Stimulated activated CD4-positive, alpha-beta T cell treated with anti-CD3 and anti-CD28 coated beads, Interleukin-1b, Interleukin-23, amount 100 ng/mL, for 4 hours (primary cell): Measurements from ENCODE around the gene MECP2.

Experiments used
- DNase-seq, 2 donors: peaks; one replicate each; pipeline ENCODE4 v3.0.0-alpha.2; 2020; ENCODE audit warnings: low read depth in 2 of 2

Gene MECP2

GRCh38 chrX:154115750-154116149 lies 18.2 kb upstream of the MECP2 start:
- no peak for DNase-seq

GRCh38 chrX:154115071-154115470 lies 17.6 kb upstream of the MECP2 start:
- no peak for DNase-seq

GRCh38 chrX:154114652-154115051 lies 17.1 kb upstream of the MECP2 start:
- DNase-seq: no peak

GRCh38 chrX:154113729-154114128 lies 16.2 kb upstream of the MECP2 start:
- DNase-seq: no peak

- DNase-seq: no peak
Observed at GRCh38 chrX:154098551-154098950, 1.0 kb upstream of the MECP2 start.

- DNase-seq: peak; percentile 61
Observed at GRCh38 chrX:154097003-154097588, 421 bp downstream of the MECP2 start.

GRCh38 chrX:154096140-154097002 lies 1.1 kb downstream of the MECP2 start:
- no peak for DNase-seq

GRCh38 chrX:154094833-154095232 lies 2.7 kb downstream of the MECP2 start:
- DNase-seq: no peak

GRCh38 chrX:154093965-154094364 lies 3.6 kb downstream of the MECP2 start:
- no peak for DNase-seq

GRCh38 chrX:154092371-154092770 lies 5.1 kb downstream of the MECP2 start:
- no peak for DNase-seq

GRCh38 chrX:154091678-154092077 lies 5.8 kb downstream of the MECP2 start:
- no peak for DNase-seq

GRCh38 chrX:154090731-154091130 lies 6.8 kb downstream of the MECP2 start:
- DNase-seq: no peak

- DNase-seq: no peak
Observed at GRCh38 chrX:154084449-154085300, 12.8 kb downstream of the MECP2 start.

- DNase-seq: no peak
Observed at GRCh38 chrX:154083126-154083517, 14.4 kb downstream of the MECP2 start.

GRCh38 chrX:154082396-154083125 lies 15.0 kb downstream of the MECP2 start:
- DNase-seq: no peak

GRCh38 chrX:154077101-154077500 lies 20.4 kb downstream of the MECP2 start:
- no peak for DNase-seq

GRCh38 chrX:154074199-154074598 lies 23.3 kb downstream of the MECP2 start:
- no peak for DNase-seq

- no peak for DNase-seq
Observed at GRCh38 chrX:154072192-154072591, 25.3 kb downstream of the MECP2 start.

- no peak for DNase-seq
Observed at GRCh38 chrX:154068560-154068959, 29.0 kb downstream of the MECP2 start.

GRCh38 chrX:154064637-154065435 lies 32.7 kb downstream of the MECP2 start:
- DNase-seq: no peak

GRCh38 chrX:154063234-154063633 lies 34.3 kb downstream of the MECP2 start:
- DNase-seq: no peak
